ENCODE data around the gene CLMN. TPM values are rescaled to one million over a fixed set of nuclear protein-coding genes. Genes with fewer than 3 reads are reported as not detected.
A peak's percentile ranks its signal among the peaks of the same experiment; 100 is the strongest.

CLMN gene
- total RNA-seq, 1 donor from 2014 or later = 6.3 TPM

GRCh38 chr14:95341115-95341514 lies 21.4 kb upstream of the CLMN start:
- Histone ChIP-seq H4K20me1 (ENCODE audit: low read depth) (no peaks in the 10 kb centered on the region), H3K4me2 (no peak overlapping the region), H3K36me3 (no peaks in the 10 kb centered on the region), H3K9ac (no peak overlapping the region), H3K9me3 (ENCODE audit: low read depth) (no peaks in the 10 kb centered on the region), H3K79me2 (ENCODE audit: low read depth) (no peaks in the 10 kb centered on the region), H3K27ac (no peak overlapping the region), H2AFZ (replicated peaks) (no peak overlapping the region), H3F3A (ENCODE audit: low read depth) (no peaks in the 10 kb centered on the region), H3K4me1 (no peaks in the 10 kb centered on the region), H3K27me3 (no peaks in the 10 kb centered on the region), H3K4me3 (no peak overlapping the region)
- H3K36me3 Mint-ChIP-seq = no peaks in the 10 kb centered on the region
- DNase-seq (ENCODE audit: low spot score) = no peak
- H3K27ac Mint-ChIP-seq = no peak overlapping the region
- H3K4me3 Mint-ChIP-seq = no peak overlapping the region
- TF ChIP-seq EZH2phosphoT487 (IDR thresholded peaks at IDR 0.05) (no peak), CTCF (IDR thresholded peaks at IDR 0.05) (no peak), EZH2 (IDR thresholded peaks at IDR 0.05) (no peak)
- no peaks in the 10 kb centered on the region for H3K4me1 Mint-ChIP-seq
- H3K9me3 Mint-ChIP-seq = no peaks in the 10 kb centered on the region
- H3K27me3 Mint-ChIP-seq (ENCODE audit: insufficient read depth, low read depth) = peaks cover 6% of the 10 kb centered on the region

GRCh38 chr14:95340201-95340697 lies 20.5 kb upstream of the CLMN start:
- DNase-seq (ENCODE audit: low spot score) = no peak
- H4K20me1 ChIP-seq (ENCODE audit: low read depth) = no peaks in the 10 kb centered on the region
- no peaks in the 10 kb centered on the region for H3K9me3 Mint-ChIP-seq
- H2AFZ ChIP-seq (replicated peaks) = peak overlapping the region; percentile 50
- no peaks in the 10 kb centered on the region for H3F3A ChIP-seq (ENCODE audit: low read depth)
- H3K36me3 ChIP-seq = no peaks in the 10 kb centered on the region
- no peak overlapping the region for H3K4me2 ChIP-seq
- H3K4me1 Mint-ChIP-seq = no peaks in the 10 kb centered on the region
- no peak overlapping the region for H3K4me3 Mint-ChIP-seq
- H3K27ac ChIP-seq = no peak overlapping the region
- H3K27me3 ChIP-seq = no peaks in the 10 kb centered on the region
- no peaks in the 10 kb centered on the region for H3K4me1 ChIP-seq
- no peak for TF ChIP-seq EZH2 (IDR thresholded peaks at IDR 0.05)
- TF ChIP-seq EZH2phosphoT487 (IDR thresholded peaks at IDR 0.05) = no peak
- no peak for TF ChIP-seq CTCF (IDR thresholded peaks at IDR 0.05)
- no peak overlapping the region for H3K9ac ChIP-seq
- no peak overlapping the region for H3K4me3 ChIP-seq
- H3K9me3 ChIP-seq (ENCODE audit: low read depth) = no peaks in the 10 kb centered on the region
- H3K79me2 ChIP-seq (ENCODE audit: low read depth) = no peaks in the 10 kb centered on the region
- no peak overlapping the region for H3K27ac Mint-ChIP-seq
- H3K36me3 Mint-ChIP-seq = no peaks in the 10 kb centered on the region
- peaks cover 6% of the 10 kb centered on the region for H3K27me3 Mint-ChIP-seq (ENCODE audit: insufficient read depth, low read depth)

- no peaks in the 10 kb centered on the region for H3K9me3 ChIP-seq (ENCODE audit: low read depth)
- no peaks in the 10 kb centered on the region for H3K4me1 ChIP-seq
- Mint-ChIP-seq H3K27ac (no peak overlapping the region), H3K36me3 (no peaks in the 10 kb centered on the region), H3K4me1 (no peaks in the 10 kb centered on the region), H3K27me3 (ENCODE audit: insufficient read depth, low read depth) (peaks cover 8% of the 10 kb centered on the region), H3K9me3 (no peaks in the 10 kb centered on the region), H3K4me3 (no peak overlapping the region)
- TF ChIP-seq CTCF (IDR thresholded peaks at IDR 0.05) (no peak), EZH2 (IDR thresholded peaks at IDR 0.05) (no peak), EZH2phosphoT487 (IDR thresholded peaks at IDR 0.05) (no peak)
- H2AFZ ChIP-seq (replicated peaks) = no peak overlapping the region
- no peaks in the 10 kb centered on the region for H4K20me1 ChIP-seq (ENCODE audit: low read depth)
- H3K4me3 ChIP-seq = no peak overlapping the region
- no peaks in the 10 kb centered on the region for H3K27me3 ChIP-seq
- no peak overlapping the region for H3K4me2 ChIP-seq
- H3F3A ChIP-seq (ENCODE audit: low read depth) = no peaks in the 10 kb centered on the region
- no peaks in the 10 kb centered on the region for H3K79me2 ChIP-seq (ENCODE audit: low read depth)
- H3K9ac ChIP-seq = no peak overlapping the region
- no peaks in the 10 kb centered on the region for H3K36me3 ChIP-seq
- no peak overlapping the region for H3K27ac ChIP-seq
- no peak for DNase-seq (ENCODE audit: low spot score)
Observed at GRCh38 chr14:95339301-95339865, 19.7 kb upstream of the CLMN start.

Data from neural progenitor cell (in vitro differentiated cells).